K562 (cell line): ENCODE data around the gene BRICD5. TPM values are rescaled to one million over a fixed set of nuclear protein-coding genes. Genes with fewer than 3 reads are reported as not detected.

ENCODE experiments used
- BCOR ChIP-seq: fragments of 450-650 bp; IDR thresholded peaks from 2 replicates; pipeline ENCODE4 v1.6.1; 2016
- CBX3 ChIP-seq, 2 experiments: IDR thresholded peaks; 1 replicate in 1 of 2; 2 replicates in 1 of 2; pipeline ENCODE4 v1.6.1; 2012; ENCODE audit warnings: inconsistent platforms in 2 of 2, low read length in 2 of 2, borderline replicate concordance in 1 of 2, control low read depth in 1 of 2
- FOSL1 ChIP-seq: fragments of 200-800 bp; sonication (Bioruptor generic); conservative IDR thresholded peaks from 2 replicates; pipeline ENCODE4 v1.6.1; 2016; ENCODE audit warnings: missing genetic modification characterization, missing compliant biosample characterization
- HMGN3 ChIP-seq: IDR thresholded peaks from 2 replicates; pipeline ENCODE4 v1.6.1; 2011; ENCODE audit warnings: borderline replicate concordance, low read depth, mild to moderate bottlenecking, mixed read lengths, low read length; ENCODE audit not compliant: insufficient read length; ENCODE audit errors: extremely low read depth
- KAT7 ChIP-seq: sonication (generic); formaldehyde crosslinking; IDR thresholded peaks from 2 replicates; pipeline ENCODE4 v1.8.0; 2022; ENCODE audit warnings: missing genetic modification reagents, mild to moderate bottlenecking, borderline replicate concordance
- MAFG ChIP-seq: fragments of 450-650 bp; conservative IDR thresholded peaks from 2 replicates; pipeline ENCODE4 v1.6.1; 2016; ENCODE audit warnings: missing genetic modification characterization, missing compliant biosample characterization
- MYC ChIP-seq, 2 experiments: fragments of 250-450 bp in 1 of 2; sonication (Bioruptor Pico) in 1 of 2; IDR thresholded peaks; 2 replicates each; pipeline versions ENCODE4 v1.5.1 to v1.6.1; 2012 to 2021; ENCODE audit warnings: low read depth in 2 of 2, borderline replicate concordance in 1 of 2, improper control_type of control experiment in 1 of 2, low read length in 1 of 2, mild to moderate bottlenecking in 1 of 2, moderate library complexity in 1 of 2
- PML ChIP-seq: IDR thresholded peaks from 2 replicates; pipeline ENCODE4 v1.6.1; 2012; ENCODE audit warnings: low read length, inconsistent platforms
- POLR3A ChIP-seq: IDR thresholded peaks from 2 replicates; pipeline ENCODE4 v1.6.1; 2011; ENCODE audit warnings: borderline replicate concordance, mild to moderate bottlenecking, moderate library complexity; ENCODE audit not compliant: insufficient read length, insufficient read depth; ENCODE audit errors: extremely low read depth
- PRPF4 ChIP-seq: fragments of 200-400 bp; formaldehyde crosslinking; IDR thresholded peaks from one replicate; pipeline ENCODE4 v1.6.1; 2017; ENCODE audit warnings: low read length, low read depth, mild to moderate bottlenecking; ENCODE audit not compliant: insufficient read depth, poor library complexity, severe bottlenecking
- RAD21 ChIP-seq, 2 experiments: fragments of 250-450 bp in 1 of 2; fragments of 450-650 bp in 1 of 2; sonication (Bioruptor Pico) in 1 of 2; formaldehyde crosslinking in 1 of 2; IDR thresholded peaks in 1 of 2; conservative IDR thresholded peaks in 1 of 2; 2 replicates each; pipeline versions ENCODE4 v1.4.0 to v1.8.0; 2020 to 2022; ENCODE audit warnings: mild to moderate bottlenecking in 2 of 2, moderate library complexity in 1 of 2
- RFX5 ChIP-seq: IDR thresholded peaks from 2 replicates; pipeline ENCODE4 v1.6.1; 2011; ENCODE audit warnings: low read depth, mild to moderate bottlenecking, improper control_type of control experiment, low read length
- SAFB ChIP-seq: fragments of 200-400 bp; formaldehyde crosslinking; IDR thresholded peaks from 2 replicates; pipeline ENCODE4 v1.6.1; 2017; ENCODE audit warnings: low read depth, low read length, borderline replicate concordance
- TBP ChIP-seq: optimal IDR thresholded peaks from 2 replicates; pipeline ENCODE3; 2011; ENCODE audit warnings: low read depth, low read length, improper control_type of control experiment
- THRAP3 ChIP-seq: fragments of 450-650 bp; IDR thresholded peaks from 2 replicates; pipeline ENCODE4 v1.6.1; 2016; ENCODE audit warnings: mild to moderate bottlenecking, inconsistent platforms, borderline replicate concordance
- ZNF124 ChIP-seq: sonication (generic); formaldehyde crosslinking; IDR thresholded peaks from 2 replicates; pipeline ENCODE4 v1.8.1; 2022; ENCODE audit warnings: missing genetic modification reagents
- ZNF140 ChIP-seq: fragments of 250-450 bp; sonication (Bioruptor Pico); IDR thresholded peaks from 2 replicates; pipeline ENCODE4 v1.8.0; 2021; ENCODE audit warnings: moderate library complexity, mild to moderate bottlenecking, inconsistent platforms
- ZNF184 ChIP-seq: sonication (generic); formaldehyde crosslinking; IDR thresholded peaks from 2 replicates; pipeline ENCODE4 v1.5.0; 2020; ENCODE audit warnings: missing genetic modification reagents
- ZNF282 ChIP-seq: sonication (generic); formaldehyde crosslinking; IDR thresholded peaks from 2 replicates; pipeline ENCODE4 v1.8.1; 2023; ENCODE audit warnings: missing genetic modification reagents
- polyA plus RNA-seq, 8 experiments: library from polyadenylated mRNA; depleted of rRNA in 4 of 8; stranded (reverse) in 5 of 8; unstranded in 3 of 8; fragments of >200 nt; fragmentation: Nextera tagmentation in 2 of 8; fragmentation: Illumina TruSeq in 1 of 8; extraction: Ambion mirVana in 2 of 8; extraction: Trizol in 1 of 8; gene quantifications; 2 replicates each; pipeline versions ENCODE4 v1.2.1 to v1.2.3, GENCODE V29; 2011 to 2014; ENCODE audit warnings: inconsistent platforms in 1 of 8, missing spikeins in 1 of 8
- total RNA-seq, 7 experiments: library from RNA; depleted of rRNA in 6 of 7; stranded (reverse); fragments of >200 nt in 6 of 7; fragmentation: Illumina TruSeq in 2 of 7; extraction: Trizol in 2 of 7; gene quantifications; 2 replicates each; pipeline versions ENCODE4 v1.2.1 to v1.2.3, GENCODE V29; 2011 to 2021; ENCODE audit warnings: low replicate concordance in 1 of 7
- TF ChIP-seq, protein P1 (sequence below): sonication (generic); formaldehyde crosslinking; IDR thresholded peaks from 2 replicates; pipeline ENCODE4 v1.8.0; 2022; ENCODE audit warnings: mild to moderate bottlenecking, missing genetic modification reagents
- TF ChIP-seq, protein P2 (sequence below), 2 experiments: IDR thresholded peaks; 2 replicates each; pipeline ENCODE4 v1.6.1; 2012; ENCODE audit warnings: improper control_type of control experiment in 2 of 2, low read depth in 2 of 2, low read length in 2 of 2, borderline replicate concordance in 1 of 2

The BRICD5 gene
- total and polyA plus RNA-seq, 9 of the 15 experiments (the other 6 are each of a cell fraction or from before 2014, with no cell fraction given) = 0.24 to 15.1 (median 2.4) TPM; not detected in 1

DNA sequence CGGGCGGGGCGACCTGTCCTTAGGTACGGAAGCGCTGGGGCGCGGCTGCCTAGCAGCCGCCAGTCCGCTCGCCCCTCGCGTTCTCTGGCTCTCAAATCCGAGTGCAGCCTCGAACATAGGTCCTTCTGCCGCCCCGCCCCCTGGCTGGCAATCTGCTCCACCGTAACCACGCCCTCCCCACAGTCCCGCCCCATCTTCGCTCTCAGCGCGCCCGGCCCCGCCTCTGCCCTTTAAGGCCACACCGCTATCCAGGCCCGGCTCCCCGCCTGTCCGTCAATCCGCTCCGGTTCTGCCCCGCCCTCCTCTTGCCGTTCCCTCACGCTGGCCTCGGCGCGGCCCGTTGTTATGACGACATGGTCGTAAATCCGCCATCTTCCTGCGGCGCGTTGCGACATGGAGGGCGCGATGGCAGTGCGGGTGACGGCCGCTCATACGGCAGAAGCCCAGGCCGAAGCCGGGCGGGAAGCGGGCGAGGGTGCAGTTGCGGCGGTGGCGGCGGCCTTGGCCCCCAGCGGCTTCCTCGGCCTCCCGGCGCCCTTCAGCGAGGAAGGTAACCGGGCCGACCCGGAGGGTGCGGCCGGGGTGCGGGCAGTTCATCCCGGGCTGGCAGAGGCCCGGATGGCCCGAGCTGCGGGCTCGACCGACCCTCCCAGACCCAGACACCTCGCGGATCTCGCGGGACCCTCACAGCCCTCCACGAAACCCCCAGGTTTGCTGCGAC lies 12.7 kb upstream of the BRICD5 start, which contains the start of gene E4F1 (continued):
- TF ChIP-seq ZNF140 (CRISPR knock-in tag) = no peak
- peak; percentile 74; the same call in 1 of the 2 replicates for TF ChIP-seq PML
- TF ChIP-seq, protein P1, sequence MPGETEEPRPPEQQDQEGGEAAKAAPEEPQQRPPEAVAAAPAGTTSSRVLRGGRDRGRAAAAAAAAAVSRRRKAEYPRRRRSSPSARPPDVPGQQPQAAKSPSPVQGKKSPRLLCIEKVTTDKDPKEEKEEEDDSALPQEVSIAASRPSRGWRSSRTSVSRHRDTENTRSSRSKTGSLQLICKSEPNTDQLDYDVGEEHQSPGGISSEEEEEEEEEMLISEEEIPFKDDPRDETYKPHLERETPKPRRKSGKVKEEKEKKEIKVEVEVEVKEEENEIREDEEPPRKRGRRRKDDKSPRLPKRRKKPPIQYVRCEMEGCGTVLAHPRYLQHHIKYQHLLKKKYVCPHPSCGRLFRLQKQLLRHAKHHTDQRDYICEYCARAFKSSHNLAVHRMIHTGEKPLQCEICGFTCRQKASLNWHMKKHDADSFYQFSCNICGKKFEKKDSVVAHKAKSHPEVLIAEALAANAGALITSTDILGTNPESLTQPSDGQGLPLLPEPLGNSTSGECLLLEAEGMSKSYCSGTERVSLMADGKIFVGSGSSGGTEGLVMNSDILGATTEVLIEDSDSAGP = peak; percentile 44; the same call in 1 of the 2 replicates
- no peak for TF ChIP-seq RAD21 (CRISPR knock-in tag; conservative IDR thresholded peaks at IDR 0.05 in 1 of 2, IDR thresholded peaks at IDR 0.05 in 1 of 2)
- 0 out of 2 replicates have a peak, but pooled peaks have one; percentile 34 for TF ChIP-seq FOSL1
- no peak for TF ChIP-seq THRAP3
- TF ChIP-seq SAFB = no peak
- TF ChIP-seq BCOR = no peak
- no peak for TF ChIP-seq MAFG (tag)
- no peak for TF ChIP-seq ZNF124 (CRISPR knock-in tag)
- TF ChIP-seq, protein P2, sequence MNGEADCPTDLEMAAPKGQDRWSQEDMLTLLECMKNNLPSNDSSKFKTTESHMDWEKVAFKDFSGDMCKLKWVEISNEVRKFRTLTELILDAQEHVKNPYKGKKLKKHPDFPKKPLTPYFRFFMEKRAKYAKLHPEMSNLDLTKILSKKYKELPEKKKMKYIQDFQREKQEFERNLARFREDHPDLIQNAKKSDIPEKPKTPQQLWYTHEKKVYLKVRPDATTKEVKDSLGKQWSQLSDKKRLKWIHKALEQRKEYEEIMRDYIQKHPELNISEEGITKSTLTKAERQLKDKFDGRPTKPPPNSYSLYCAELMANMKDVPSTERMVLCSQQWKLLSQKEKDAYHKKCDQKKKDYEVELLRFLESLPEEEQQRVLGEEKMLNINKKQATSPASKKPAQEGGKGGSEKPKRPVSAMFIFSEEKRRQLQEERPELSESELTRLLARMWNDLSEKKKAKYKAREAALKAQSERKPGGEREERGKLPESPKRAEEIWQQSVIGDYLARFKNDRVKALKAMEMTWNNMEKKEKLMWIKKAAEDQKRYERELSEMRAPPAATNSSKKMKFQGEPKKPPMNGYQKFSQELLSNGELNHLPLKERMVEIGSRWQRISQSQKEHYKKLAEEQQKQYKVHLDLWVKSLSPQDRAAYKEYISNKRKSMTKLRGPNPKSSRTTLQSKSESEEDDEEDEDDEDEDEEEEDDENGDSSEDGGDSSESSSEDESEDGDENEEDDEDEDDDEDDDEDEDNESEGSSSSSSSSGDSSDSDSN (IDR thresholded peaks at IDR 0.05; ENCODE audit: borderline replicate concordance in 1 of 2, low read depth in 2 of 2, low read length in 2 of 2) = peak; percentile 63 to 80
- 0 out of 3 replicates have a peak, but pooled peaks of 1 of the 2 experiments have one; percentile 9 for TF ChIP-seq CBX3 (IDR thresholded peaks at IDR 0.05; ENCODE audit: borderline replicate concordance in 1 of 2, low read length in 2 of 2)
- peak; percentile 91 for TF ChIP-seq HMGN3
- no peak for TF ChIP-seq KAT7 (CRISPR knock-in tag)
- TF ChIP-seq PRPF4 = no peak
- no peak for TF ChIP-seq RFX5
- no peak for TF ChIP-seq ZNF282
- TF ChIP-seq POLR3A = no peak
- no peak for TF ChIP-seq ZNF184 (CRISPR knock-in tag)
- TF ChIP-seq TBP = peak; percentile 81
- TF ChIP-seq MYC (IDR thresholded peaks at IDR 0.05; ENCODE audit: low read depth, low read length) = peak; percentile 86
- TF ChIP-seq MYC (CRISPR knock-in tag; IDR thresholded peaks at IDR 0.05; ENCODE audit: borderline replicate concordance, low read depth) = no peak; the same call in 1 of the 2 replicates
